GM12878 (cell line): ENCODE data around the gene XRCC2. TPM values are rescaled to one million over a fixed set of nuclear protein-coding genes. Genes with fewer than 3 reads are reported as not detected.

Experiments used
- ATAC-seq: fragments of 200-7000 bp; cut with Tn5 transposase; 3 replicates; pipeline ENCODE4 v1.9.1; 2020; ENCODE audit warnings: mild to moderate bottlenecking, moderate library complexity
- BruUV-seq: library from RNA; stranded (reverse); fragments of 400-500 nt; replicated peaks from 2 replicates; lab custom pipeline; 2021; lab: Mats Ljungman, UMichigan
- CTCF ChIA-PET: fragments of 300-600 bp; sonication (Branson Sonifier 250); formaldehyde crosslinking; extraction: SDS; loops from one replicate; lab custom pipeline; 2021; ENCODE audit warnings: inconsistent platforms; lab: Yijun Ruan, JAX
- POLR2A ChIA-PET: fragments of 350-600 bp; formaldehyde crosslinking; extraction: SDS; loops from one replicate; lab custom pipeline; 2021; ENCODE audit warnings: inconsistent platforms; lab: Charles Lee
- RAD21 ChIA-PET: fragments of 300-600 bp; sonication (Branson Sonifier 250); formaldehyde crosslinking; loops from one replicate; lab custom pipeline; 2023; ENCODE audit warnings: antibody characterized with exemption; ENCODE audit not compliant: unreplicated experiment; lab: Charles Lee
- SMC1A ChIA-PET: fragments of 300-600 bp; sonication (Branson Sonifier 250); formaldehyde crosslinking; loops from one replicate; lab custom pipeline; 2023; ENCODE audit not compliant: unreplicated experiment, uncharacterized antibody; lab: Charles Lee
- DNase-seq: peaks from one replicate; pipeline ENCODE4 v3.0.0-alpha.2; 2011; ENCODE audit warnings: low read depth, low spot score
- FAIRE-seq: peaks from 3 replicates; lab custom pipeline; 2011; peaks lifted over from hg19 to GRCh38; lab: Jason Lieb, UNC
- H2AFZ ChIP-seq: 2 replicates; pipeline ENCODE4 v1.6.0; 2011; ENCODE audit warnings: low read depth, low read length, control low read depth; ENCODE audit not compliant: control insufficient read depth
- H3K27ac ChIP-seq: 2 replicates; pipeline ENCODE4 v1.5.1; 2011; ENCODE audit warnings: control low read depth; ENCODE audit not compliant: control insufficient read depth, insufficient read depth
- H3K27me3 ChIP-seq, 2 experiments: replicated peaks in 1 of 2; 2 replicates each; pipeline versions ENCODE4 v1.6.0 to v1.6.1; 2011; ENCODE audit warnings: low read length in 1 of 2; ENCODE audit not compliant: control insufficient read depth in 2 of 2, insufficient read depth in 2 of 2
- H3K36me3 ChIP-seq, 2 experiments: 2 replicates each; pipeline ENCODE4 v1.5.1; 2011; ENCODE audit warnings: low read length in 1 of 2; ENCODE audit not compliant: control insufficient read depth in 2 of 2, insufficient read depth in 2 of 2
- H3K4me1 ChIP-seq: 2 replicates; pipeline ENCODE4 v1.6.1; 2011; ENCODE audit warnings: mild to moderate bottlenecking, low read length, moderate library complexity, mixed read lengths; ENCODE audit not compliant: control insufficient read depth, insufficient read depth
- H3K4me2 ChIP-seq: 2 replicates; pipeline ENCODE4 v1.6.0; 2011; ENCODE audit warnings: control low read depth; ENCODE audit not compliant: control insufficient read depth, insufficient read depth
- H3K4me3 ChIP-seq: fragments of 200-600 bp; sonication (generic); 2 replicates; pipeline ENCODE4 v1.5.1; 2016
- H3K79me2 ChIP-seq: 2 replicates; pipeline ENCODE4 v1.6.0; 2011; ENCODE audit warnings: low read length; ENCODE audit not compliant: control insufficient read depth, insufficient read depth
- H3K9ac ChIP-seq: 2 replicates; pipeline ENCODE4 v1.8.0; 2011; ENCODE audit warnings: low read length, control low read depth, mixed read lengths; ENCODE audit not compliant: control insufficient read depth, insufficient read depth
- H3K9me3 ChIP-seq: replicated peaks from 3 replicates; pipeline ENCODE4 v1.5.1; 2011; ENCODE audit warnings: mild to moderate bottlenecking, low read length; ENCODE audit not compliant: control insufficient read depth, insufficient read depth
- H4K20me1 ChIP-seq: 2 replicates; pipeline ENCODE4 v1.6.0; 2011; ENCODE audit not compliant: control insufficient read depth, insufficient read depth
- GABPA ChIP-seq: IDR thresholded peaks from 2 replicates; pipeline ENCODE4 v1.6.1; 2014; ENCODE audit warnings: antibody characterized with exemption, low read depth, mild to moderate bottlenecking, inconsistent platforms
- IKZF1 ChIP-seq: fragments of 450-650 bp; conservative IDR thresholded peaks from 2 replicates; pipeline ENCODE4 v1.6.1; 2017; ENCODE audit warnings: antibody characterized with exemption, mild to moderate bottlenecking
- RCOR1 ChIP-seq: conservative IDR thresholded peaks from 2 replicates; pipeline ENCODE4 v1.6.1; 2012; ENCODE audit warnings: low read depth, low read length, improper control_type of control experiment
- ZNF274 ChIP-seq: IDR thresholded peaks from one replicate; pipeline ENCODE4 v1.8.0; 2011; ENCODE audit not compliant: insufficient read length, insufficient read depth
- WGBS: methylation state at CpG from one replicate; pipeline ENCODE4 v1.1.6; 2016; ENCODE audit warnings: low lambda C conversion rate; ENCODE audit not compliant: insufficient replicate concordance, insufficient coverage; ENCODE audit errors: missing lambda C conversion rate; 5-methylcytosine and 5-hydroxymethylcytosine counted together
- in situ Hi-C: fragments of 300-500 bp; cut with MboI; formaldehyde crosslinking; loops from 9 replicates; pipeline ENCODE4 v1.14.3; 2018; ENCODE audit warnings: mixed read lengths
- intact Hi-C: fragments of 100-400 bp; cut with micrococcal nuclease; formaldehyde crosslinking; loops from one replicate; pipeline ENCODE4 v1.14.2; 2022; ENCODE audit not compliant: unreplicated experiment
- polyA plus RNA-seq, 11 experiments: library from polyadenylated mRNA; depleted of rRNA in 4 of 11; unstranded in 6 of 11; stranded (reverse) in 5 of 11; fragments of >200 nt; fragmentation: Nextera tagmentation in 4 of 11; fragmentation: Illumina TruSeq in 1 of 11; extraction: Ambion mirVana in 4 of 11; extraction: Trizol in 1 of 11; gene quantifications; 1 replicate in 1 of 11; 2 replicates in 10 of 11; pipeline versions ENCODE4 v1.2.1 to v1.2.3, GENCODE V29; 2011 to 2016; ENCODE audit warnings: inconsistent platforms in 2 of 11, missing spikeins in 2 of 11, low read depth in 1 of 11
- total RNA-seq, 4 experiments: library from RNA; depleted of rRNA in 3 of 4; stranded (reverse); fragments of >200 nt in 3 of 4; fragmentation: Illumina TruSeq in 1 of 4; extraction: Trizol in 1 of 4; gene quantifications; 2 replicates each; pipeline versions ENCODE4 v1.2.1 to v1.2.3, GENCODE V29; 2013 to 2021
- TF ChIP-seq, protein P1 (sequence below): fragments of 450-650 bp; IDR thresholded peaks from 2 replicates; pipeline ENCODE4 v1.6.1; 2017; ENCODE audit warnings: antibody characterized with exemption, mild to moderate bottlenecking, moderate library complexity

XRCC2 gene
- total and polyA plus RNA-seq, 10 of the 15 experiments (the other 5 are each of a cell fraction or from before 2014, with no cell fraction given) = 4.8 to 21.4 (median 13.9) TPM

DNA sequence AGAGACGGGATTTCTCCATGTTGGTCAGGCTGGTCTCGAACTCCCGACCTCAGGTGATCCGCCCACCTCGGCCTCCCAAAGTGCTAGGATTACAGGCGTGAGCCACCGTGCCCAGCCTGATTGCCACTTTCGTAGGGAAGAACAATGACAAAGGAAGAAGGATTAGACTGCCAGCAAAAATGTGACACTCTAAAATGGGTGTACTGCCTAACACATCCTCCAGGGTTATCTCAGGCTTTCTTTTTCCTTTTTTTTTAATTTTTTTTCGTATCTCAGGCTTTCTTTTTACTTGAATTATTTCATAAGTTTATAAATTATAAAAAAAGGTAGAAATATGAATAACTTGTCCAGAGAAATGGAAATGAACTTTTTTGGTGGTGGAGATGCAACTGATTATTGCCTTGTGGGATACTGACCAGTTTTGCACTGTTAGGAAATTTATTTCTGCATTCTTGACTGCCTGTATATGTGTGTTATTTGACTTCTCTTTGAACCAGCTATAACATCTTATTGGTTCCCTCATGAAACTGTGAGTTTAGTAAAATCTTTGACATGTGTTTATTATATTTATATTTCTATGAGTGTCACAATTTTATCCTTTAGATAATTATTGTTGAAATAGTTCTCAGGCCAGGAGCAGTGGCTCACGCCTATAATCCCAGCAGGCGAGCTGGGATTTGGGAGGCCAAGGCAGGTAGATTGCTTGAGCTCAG lies 56.8 kb downstream of the XRCC2 start:
- H3K4me2 ChIP-seq = no peak overlapping the region
- no peak overlapping the region for H3K9ac ChIP-seq
- H3K36me3 ChIP-seq = no peaks in the 10 kb centered on the region
- H3K27ac ChIP-seq = no peak overlapping the region
- no peaks in the 10 kb centered on the region for H3K4me1 ChIP-seq
- intact Hi-C loops (no loop called here), in situ Hi-C loops (no loop called here)
- ATAC-seq (no peak), FAIRE-seq (no peak), DNase-seq (no peak)
- ChIA-PET CTCF (no interaction called here), POLR2A (no interaction called here), SMC1A (interaction anchor here (0.8 to 1.6 kb wide), 2 partner anchors 12 to 289 kb away, joined by 3 read pairs; no protein-coding TSS in a partner anchor), RAD21 (no interaction called here)
- no peaks in the 10 kb centered on the region for H3K27me3 ChIP-seq
- H3K9me3 ChIP-seq = no peaks in the 10 kb centered on the region
- H4K20me1 ChIP-seq = no peaks in the 10 kb centered on the region
- BruUV-seq = no TSS peak
- no peak for TF ChIP-seq RCOR1
- no peak for TF ChIP-seq GABPA
- TF ChIP-seq, protein P1, sequence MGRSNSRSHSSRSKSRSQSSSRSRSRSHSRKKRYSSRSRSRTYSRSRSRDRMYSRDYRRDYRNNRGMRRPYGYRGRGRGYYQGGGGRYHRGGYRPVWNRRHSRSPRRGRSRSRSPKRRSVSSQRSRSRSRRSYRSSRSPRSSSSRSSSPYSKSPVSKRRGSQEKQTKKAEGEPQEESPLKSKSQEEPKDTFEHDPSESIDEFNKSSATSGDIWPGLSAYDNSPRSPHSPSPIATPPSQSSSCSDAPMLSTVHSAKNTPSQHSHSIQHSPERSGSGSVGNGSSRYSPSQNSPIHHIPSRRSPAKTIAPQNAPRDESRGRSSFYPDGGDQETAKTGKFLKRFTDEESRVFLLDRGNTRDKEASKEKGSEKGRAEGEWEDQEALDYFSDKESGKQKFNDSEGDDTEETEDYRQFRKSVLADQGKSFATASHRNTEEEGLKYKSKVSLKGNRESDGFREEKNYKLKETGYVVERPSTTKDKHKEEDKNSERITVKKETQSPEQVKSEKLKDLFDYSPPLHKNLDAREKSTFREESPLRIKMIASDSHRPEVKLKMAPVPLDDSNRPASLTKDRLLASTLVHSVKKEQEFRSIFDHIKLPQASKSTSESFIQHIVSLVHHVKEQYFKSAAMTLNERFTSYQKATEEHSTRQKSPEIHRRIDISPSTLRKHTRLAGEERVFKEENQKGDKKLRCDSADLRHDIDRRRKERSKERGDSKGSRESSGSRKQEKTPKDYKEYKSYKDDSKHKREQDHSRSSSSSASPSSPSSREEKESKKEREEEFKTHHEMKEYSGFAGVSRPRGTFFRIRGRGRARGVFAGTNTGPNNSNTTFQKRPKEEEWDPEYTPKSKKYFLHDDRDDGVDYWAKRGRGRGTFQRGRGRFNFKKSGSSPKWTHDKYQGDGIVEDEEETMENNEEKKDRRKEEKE = no peak
- no peak for TF ChIP-seq ZNF274
- no peak for TF ChIP-seq IKZF1
- no peaks in the 10 kb centered on the region for H3K79me2 ChIP-seq
- H3K4me3 ChIP-seq = no peak overlapping the region
- 59% methylated on average over 11 of the region's 11 CpGs for WGBS
- H2AFZ ChIP-seq = no peak overlapping the region
